ENCODE measurements around the gene ALMS1. TPM values are rescaled to one million over a fixed set of nuclear protein-coding genes. Genes with fewer than 3 reads are reported as not detected.
"Not testable (repeated sequence)": the region's sequence is repeated elsewhere in the genome, so short reads cannot be mapped to it uniquely, and the experiment has no call there.

ALMS1 gene
- polyA plus RNA-seq, 4 donors, result 29.2 to 40.7 (median 37.5) TPM

DNA sequence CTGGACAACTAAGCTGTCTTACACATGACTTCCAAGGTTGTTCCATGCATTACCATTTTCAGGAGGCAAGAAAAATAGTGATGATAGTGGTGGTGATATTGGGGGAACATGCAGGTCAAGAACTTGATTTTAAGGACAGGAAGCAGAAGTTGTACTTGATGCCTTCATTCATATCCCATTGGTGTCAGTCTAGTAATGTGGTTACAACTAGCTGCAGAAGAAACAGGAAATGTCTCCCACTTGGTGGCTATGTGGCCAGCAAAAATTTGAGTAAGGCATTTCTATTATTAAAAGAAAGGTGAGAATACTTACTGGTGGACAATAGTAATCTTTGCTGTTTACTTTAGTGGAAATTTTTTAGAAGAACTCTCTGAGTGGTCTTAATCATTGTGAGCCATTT is 103.4 kb downstream of the ALMS1 start:
- no peak for DNase-seq (ENCODE audit: low read depth in 4 of 4, low spot score in 3 of 4)

GRCh38 chr2:73494031-73494430 is 108.4 kb downstream of the ALMS1 start:
- DNase-seq (ENCODE audit: low read depth in 4 of 4, low spot score in 3 of 4), result no peak

DNA sequence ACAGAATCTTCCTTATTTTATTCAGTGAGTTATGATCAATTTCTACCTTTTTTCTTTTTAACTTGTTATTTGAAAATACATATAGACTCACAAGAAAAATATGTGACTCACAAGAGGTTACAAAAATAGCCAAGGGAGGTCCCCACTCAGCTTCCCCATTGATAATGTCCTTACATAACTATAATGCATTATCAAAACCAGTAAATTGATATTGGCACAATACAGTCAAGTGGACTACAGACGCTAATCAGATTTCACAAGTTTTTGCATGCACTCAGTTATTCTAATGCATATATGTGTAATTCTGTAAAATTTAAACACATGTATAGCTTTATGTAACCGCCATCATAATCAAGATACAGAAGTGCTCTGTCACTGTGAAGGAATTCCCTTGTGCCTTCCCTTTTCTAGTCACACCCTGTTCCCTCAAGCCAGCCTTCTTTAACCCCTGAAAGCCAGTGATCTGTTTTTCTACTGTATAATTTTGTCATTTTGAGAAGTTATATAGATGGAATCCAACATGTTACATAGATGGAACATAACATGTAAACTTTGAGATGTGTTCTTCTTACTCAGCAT is 118.4 kb downstream of the ALMS1 start:
- DNase-seq (ENCODE audit: low read depth in 4 of 4, low spot score in 3 of 4), result no peak

DNA sequence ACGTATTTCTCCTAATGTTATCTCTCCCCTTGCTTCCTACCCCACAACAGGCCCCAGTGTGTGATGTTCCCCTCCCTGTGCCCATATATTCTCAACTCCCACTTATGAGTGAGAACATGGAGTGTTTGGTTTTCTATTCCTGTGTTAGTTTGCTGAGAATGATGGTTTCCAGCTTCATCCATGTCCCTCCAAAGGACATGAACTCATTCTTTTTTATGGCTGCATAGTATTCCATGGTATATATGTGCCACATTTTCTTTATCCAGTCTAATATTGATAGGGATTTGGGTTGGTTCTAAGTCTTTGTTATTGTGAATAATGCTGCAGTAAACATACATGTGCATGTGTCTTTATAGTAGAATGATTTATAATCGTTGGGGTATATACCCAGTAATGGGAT is 119.2 kb downstream of the ALMS1 start:
- DNase-seq (ENCODE audit: low read depth in 4 of 4, low spot score in 3 of 4), result not testable (repeated sequence)

- DNase-seq (ENCODE audit: low read depth in 4 of 4, low spot score in 3 of 4), result not testable (repeated sequence)
These were observed 124.8 kb downstream of the ALMS1 start for GRCh38 chr2:73510470-73510869.

DNA sequence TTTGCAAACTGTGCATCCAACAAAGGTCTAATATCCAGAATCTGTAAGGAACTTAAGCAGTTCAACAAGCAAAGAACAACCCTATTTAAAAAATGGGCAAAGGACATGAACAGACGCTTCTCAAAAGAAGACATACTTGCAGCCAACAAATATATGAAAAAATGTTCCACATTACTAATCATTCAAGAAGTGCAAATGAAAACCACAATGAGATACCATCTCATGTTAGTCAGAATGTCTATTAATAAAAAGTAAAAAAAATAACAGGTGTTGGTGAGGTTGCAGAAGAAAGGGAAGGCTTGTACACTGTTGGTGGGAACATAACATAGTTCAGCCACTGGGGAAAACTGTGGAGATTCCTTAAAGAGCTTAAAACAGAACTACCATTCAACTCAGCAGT is 130.4 kb downstream of the ALMS1 start:
- no peak for DNase-seq (ENCODE audit: low read depth in 4 of 4, low spot score in 3 of 4)

GRCh38 chr2:73528688-73529087 is 143.1 kb downstream of the ALMS1 start:
- no peak for DNase-seq (ENCODE audit: low read depth in 4 of 4, low spot score in 3 of 4)

DNA sequence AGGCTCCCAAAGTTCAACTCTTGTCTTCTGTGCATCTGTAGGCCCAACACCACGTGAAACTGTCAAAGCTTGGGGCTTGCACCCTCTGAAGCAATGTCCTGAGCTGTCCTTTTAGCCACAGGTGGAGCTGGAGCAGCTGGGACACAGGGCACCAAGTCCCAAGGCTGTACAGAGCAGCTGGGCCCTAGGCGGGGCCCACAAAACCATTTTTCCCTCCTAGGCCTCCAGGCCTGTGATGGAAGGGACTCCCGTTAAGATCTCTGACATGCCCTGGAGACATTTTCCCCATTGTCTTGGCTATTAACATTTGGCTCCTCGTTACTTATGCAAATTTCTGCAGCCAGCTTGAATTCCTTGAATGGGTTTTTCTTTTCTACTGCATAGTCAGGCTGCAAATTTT is 145.1 kb downstream of the ALMS1 start:
- not testable (repeated sequence) for DNase-seq (ENCODE audit: low read depth in 4 of 4, low spot score in 3 of 4)

GRCh38 chr2:73532381-73532780 is 146.7 kb downstream of the ALMS1 start:
- DNase-seq (ENCODE audit: low read depth in 4 of 4, low spot score in 3 of 4), result no peak

- no peak for DNase-seq (ENCODE audit: low read depth in 4 of 4, low spot score in 3 of 4)
These were observed 150.7 kb downstream of the ALMS1 start for GRCh38 chr2:73536133-73536840.

DNA sequence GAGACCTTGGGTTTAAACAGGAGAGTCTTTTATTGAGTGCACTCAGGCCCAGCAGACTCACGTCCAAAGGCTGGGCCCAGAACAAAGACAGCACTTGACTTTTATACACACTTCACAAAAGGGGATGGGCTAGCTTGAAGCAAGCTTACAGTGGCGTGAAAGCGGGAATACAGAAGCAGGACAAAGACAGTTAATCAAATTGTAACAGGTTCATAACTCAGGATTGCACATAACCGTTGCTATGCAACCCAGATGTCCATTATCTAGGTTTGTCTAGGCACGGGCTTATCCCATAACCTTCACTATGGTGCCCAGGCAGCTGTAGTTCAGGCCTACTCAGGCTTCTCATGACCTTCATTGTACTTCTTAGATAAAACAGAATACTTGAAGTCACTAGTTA is 175.2 kb downstream of the ALMS1 start:
- not testable (repeated sequence) for DNase-seq (ENCODE audit: low read depth in 4 of 4, low spot score in 3 of 4)

GRCh38 chr2:73561422-73561821 is 175.8 kb downstream of the ALMS1 start:
- DNase-seq (ENCODE audit: low read depth in 4 of 4, low spot score in 3 of 4), result no peak

DNA sequence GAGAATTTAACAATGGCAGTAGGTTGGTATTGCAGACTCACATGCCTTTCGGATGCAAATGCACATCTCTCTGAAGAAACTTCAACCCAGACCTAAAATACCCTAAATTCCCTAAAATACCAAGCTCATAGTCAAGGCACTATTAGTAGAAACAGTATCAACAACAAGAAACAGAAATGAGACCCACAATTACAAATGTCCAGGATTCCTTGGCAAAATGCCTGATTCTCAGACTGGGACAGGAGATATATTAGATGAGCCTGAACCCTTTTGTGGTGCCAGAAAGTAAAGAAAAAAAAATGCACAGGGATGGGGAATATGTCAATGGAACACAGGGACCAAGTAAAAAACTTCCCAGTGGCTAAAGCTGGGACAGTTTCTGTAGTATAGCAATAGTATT is 179.3 kb downstream of the ALMS1 start:
- no peak for DNase-seq (ENCODE audit: low read depth in 4 of 4, low spot score in 3 of 4)

- no peak for DNase-seq (ENCODE audit: low read depth in 4 of 4, low spot score in 3 of 4)
These were observed 180.7 kb downstream of the ALMS1 start for GRCh38 chr2:73566288-73566878.

- no peak for DNase-seq (ENCODE audit: low read depth in 4 of 4, low spot score in 3 of 4)
These were observed 189.6 kb downstream of the ALMS1 start for GRCh38 chr2:73575261-73575660.

GRCh38 chr2:73582364-73582763 is 196.7 kb downstream of the ALMS1 start:
- DNase-seq (ENCODE audit: low read depth in 4 of 4, low spot score in 3 of 4), result no peak

DNA sequence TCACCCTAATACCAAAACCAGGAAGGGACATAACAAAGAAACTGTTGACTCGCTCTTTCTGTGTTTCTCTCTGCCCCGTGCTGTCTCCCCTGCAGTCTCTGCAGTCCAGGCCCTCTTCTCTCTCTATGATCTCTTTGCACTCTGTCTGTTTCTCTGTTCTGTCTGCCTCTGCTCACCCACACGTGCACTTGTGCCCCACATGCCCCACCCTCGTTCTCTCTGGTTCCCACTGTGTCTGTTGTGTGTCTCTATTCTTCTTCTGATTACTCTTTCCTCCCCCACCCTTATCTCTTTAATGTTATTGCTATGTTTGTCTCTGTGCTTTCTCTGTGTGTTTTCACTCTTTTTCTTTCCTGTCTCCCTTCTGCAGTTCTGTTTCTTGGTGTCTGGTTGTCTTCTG is 202.5 kb downstream of the ALMS1 start:
- DNase-seq (ENCODE audit: low read depth in 4 of 4, low spot score in 3 of 4), result no peak

DNA sequence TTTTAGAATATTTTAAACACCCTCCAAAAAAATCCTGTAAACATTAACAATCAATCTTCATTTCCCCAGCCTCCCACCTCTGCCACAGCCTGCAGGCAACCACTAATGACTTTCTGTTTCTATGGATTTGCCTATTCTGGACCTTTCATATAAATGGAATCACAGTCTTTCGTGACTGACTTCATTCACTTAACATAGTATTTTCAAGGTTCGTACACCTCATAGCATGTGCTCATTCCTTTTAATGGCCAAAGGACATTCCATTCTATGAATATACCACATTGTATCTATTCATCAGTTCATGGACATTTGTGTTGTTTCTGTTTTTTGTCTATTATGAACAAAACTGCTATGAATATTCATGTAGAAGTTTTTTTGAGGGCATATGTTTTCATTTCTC is 208.0 kb downstream of the ALMS1 start:
- no peak for DNase-seq (ENCODE audit: low read depth in 4 of 4, low spot score in 3 of 4)

- no peak for DNase-seq (ENCODE audit: low read depth in 4 of 4, low spot score in 3 of 4)
These were observed 208.6 kb downstream of the ALMS1 start for GRCh38 chr2:73594251-73594650.

DNA sequence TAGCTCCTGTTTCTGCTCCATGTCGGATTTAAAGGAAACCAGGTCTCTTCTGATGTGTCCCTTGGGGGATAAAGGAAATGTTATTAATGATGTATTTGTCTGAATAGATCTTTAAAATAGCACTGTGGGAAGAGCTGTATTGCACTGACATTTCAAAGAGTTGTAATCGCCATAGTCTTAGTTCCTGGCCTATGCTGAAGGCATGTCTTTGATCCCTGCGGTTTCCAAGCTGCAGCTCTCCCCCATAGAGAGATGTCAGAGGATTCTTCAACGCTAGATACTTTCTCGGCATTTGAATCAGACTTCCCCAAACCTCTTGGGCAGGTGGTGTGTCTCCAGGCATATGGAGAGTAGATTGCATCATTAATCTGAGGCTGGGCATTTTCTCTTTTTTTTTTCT is 216.1 kb downstream of the ALMS1 start:
- no peak for DNase-seq (ENCODE audit: low read depth in 4 of 4, low spot score in 3 of 4)

DNA sequence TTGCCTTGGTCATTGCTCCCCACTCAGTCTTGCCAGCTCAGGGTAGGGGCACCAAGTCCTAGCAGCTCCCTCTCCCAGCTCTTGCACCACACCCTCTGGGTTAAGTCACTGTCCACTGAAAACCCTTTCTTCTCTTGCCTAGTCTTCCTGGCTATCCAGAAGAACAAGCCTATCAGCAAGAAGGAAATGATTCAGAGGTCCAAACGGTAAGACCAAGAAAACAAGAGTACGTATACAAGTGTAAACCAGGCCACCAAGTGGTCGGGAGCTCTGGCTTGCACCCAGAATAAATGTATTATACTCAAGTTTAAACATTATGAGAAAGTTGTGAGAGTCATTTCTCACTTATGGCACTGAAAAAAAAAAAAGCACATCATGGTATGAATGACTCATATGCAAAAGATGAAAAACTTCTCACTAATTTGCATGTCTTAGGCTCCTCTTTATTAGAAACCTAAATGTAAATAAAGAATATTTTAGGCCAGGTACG is 217.5 kb downstream of the ALMS1 start:
- not testable (repeated sequence) for DNase-seq (ENCODE audit: low read depth in 4 of 4, low spot score in 3 of 4)

DNA sequence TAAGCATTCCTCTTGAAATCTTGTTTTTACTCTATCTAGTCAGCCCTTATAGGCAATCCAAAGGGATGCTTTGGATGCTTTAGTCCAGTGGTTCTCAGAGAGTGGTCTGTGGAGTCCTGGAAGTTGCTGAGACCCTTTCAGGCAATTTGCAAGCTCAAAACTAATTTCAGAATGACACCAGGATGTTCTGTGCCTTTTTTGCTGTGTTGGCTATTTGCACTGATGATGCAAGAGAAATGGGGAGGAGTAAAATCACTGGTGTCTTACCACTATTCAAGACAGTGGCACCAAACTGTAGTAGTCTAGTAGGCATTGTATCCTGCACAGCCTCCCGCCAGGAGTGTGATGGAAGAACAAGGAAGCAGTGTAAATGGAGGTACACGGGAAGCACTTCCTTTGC is 219.0 kb downstream of the ALMS1 start:
- DNase-seq (ENCODE audit: low read depth in 4 of 4, low spot score in 3 of 4), result not testable (repeated sequence)

All from left renal pelvis (tissue), 4 donors.